GM23338 (cell line): ENCODE measurements around the gene ZFHX3.

Experiments used
- CREB1 ChIP-seq: fragments of 250-450 bp; sonication (Bioruptor Pico); IDR thresholded peaks from 2 replicates; pipeline ENCODE4 v1.5.0; 2020; ENCODE audit warnings: low read depth, mild to moderate bottlenecking, moderate library complexity
- ETS1 ChIP-seq: IDR thresholded peaks from 2 replicates; pipeline ENCODE4 v1.6.1; 2016; ENCODE audit warnings: antibody characterized with exemption
- EZH2 ChIP-seq: fragments of 200-600 bp; sonication (generic); IDR thresholded peaks from one replicate; pipeline ENCODE4 v1.8.0; 2017; ENCODE audit warnings: antibody characterized with exemption, mild to moderate bottlenecking, low read depth; ENCODE audit not compliant: unreplicated experiment
- EZH2phosphoT487 ChIP-seq: fragments of 200-600 bp; sonication (generic); IDR thresholded peaks from one replicate; pipeline ENCODE4 v1.8.1; 2018; ENCODE audit warnings: antibody characterized with exemption; ENCODE audit not compliant: unreplicated experiment
- JUNB ChIP-seq: IDR thresholded peaks from one replicate; pipeline ENCODE4 v1.6.1; 2016; ENCODE audit warnings: antibody characterized with exemption; ENCODE audit not compliant: unreplicated experiment
- NANOG ChIP-seq: IDR thresholded peaks from 2 replicates; pipeline ENCODE4 v1.6.1; 2016; ENCODE audit warnings: antibody characterized with exemption, borderline replicate concordance
- POLR2AphosphoS5 ChIP-seq: IDR thresholded peaks from 2 replicates; pipeline ENCODE4 v1.6.1; 2016; ENCODE audit warnings: antibody characterized with exemption, low read depth
- STAT1 ChIP-seq: IDR thresholded peaks from one replicate; pipeline ENCODE4 v1.6.1; 2016; ENCODE audit warnings: antibody characterized with exemption; ENCODE audit not compliant: unreplicated experiment
- ZNF114 ChIP-seq: fragments of 250-450 bp; sonication (Bioruptor Pico); IDR thresholded peaks from 2 replicates; pipeline ENCODE4 v1.5.0; 2020; ENCODE audit warnings: mild to moderate bottlenecking, moderate library complexity
- ZNF331 ChIP-seq: fragments of 250-450 bp; sonication (Bioruptor Pico); IDR thresholded peaks from 2 replicates; pipeline ENCODE4 v1.5.0; 2020; ENCODE audit warnings: low read depth, mild to moderate bottlenecking, moderate library complexity
- TF ChIP-seq, protein P1 (sequence below), 2 experiments: fragments of 200-600 bp in 1 of 2; sonication (generic) in 1 of 2; conservative IDR thresholded peaks; 2 replicates each; pipeline versions ENCODE4 v1.5.1 to v1.6.1; 2016 to 2017; ENCODE audit warnings: antibody characterized with exemption in 2 of 2, low read depth in 2 of 2, mild to moderate bottlenecking in 2 of 2, moderate library complexity in 1 of 2
- TF ChIP-seq, protein P2 (sequence below): IDR thresholded peaks from one replicate; pipeline ENCODE4 v1.6.1; 2018; ENCODE audit warnings: antibody characterized with exemption; ENCODE audit not compliant: unreplicated experiment

DNA sequence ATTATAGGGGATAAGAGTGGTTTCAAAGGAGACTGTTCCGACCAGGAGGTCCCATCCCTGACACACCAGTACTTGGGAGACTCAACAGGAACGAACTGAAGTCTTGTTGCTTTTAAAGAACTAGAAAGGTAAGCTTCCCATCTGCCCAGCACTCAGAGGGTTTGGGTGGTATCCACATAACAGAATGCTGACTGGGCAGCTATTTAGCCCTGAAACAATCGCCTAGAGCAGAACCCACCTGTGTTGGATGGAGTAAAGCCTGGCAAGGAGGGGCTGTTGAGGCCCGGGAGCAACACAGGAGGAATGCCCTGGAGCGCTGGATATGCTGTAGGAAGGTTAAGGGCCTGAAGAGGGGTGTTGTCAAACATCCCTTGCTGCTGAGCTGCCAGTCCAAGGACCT lies 254.9 kb downstream of the ZFHX3 start:
- TF ChIP-seq JUNB = no peak
- TF ChIP-seq, protein P1, sequence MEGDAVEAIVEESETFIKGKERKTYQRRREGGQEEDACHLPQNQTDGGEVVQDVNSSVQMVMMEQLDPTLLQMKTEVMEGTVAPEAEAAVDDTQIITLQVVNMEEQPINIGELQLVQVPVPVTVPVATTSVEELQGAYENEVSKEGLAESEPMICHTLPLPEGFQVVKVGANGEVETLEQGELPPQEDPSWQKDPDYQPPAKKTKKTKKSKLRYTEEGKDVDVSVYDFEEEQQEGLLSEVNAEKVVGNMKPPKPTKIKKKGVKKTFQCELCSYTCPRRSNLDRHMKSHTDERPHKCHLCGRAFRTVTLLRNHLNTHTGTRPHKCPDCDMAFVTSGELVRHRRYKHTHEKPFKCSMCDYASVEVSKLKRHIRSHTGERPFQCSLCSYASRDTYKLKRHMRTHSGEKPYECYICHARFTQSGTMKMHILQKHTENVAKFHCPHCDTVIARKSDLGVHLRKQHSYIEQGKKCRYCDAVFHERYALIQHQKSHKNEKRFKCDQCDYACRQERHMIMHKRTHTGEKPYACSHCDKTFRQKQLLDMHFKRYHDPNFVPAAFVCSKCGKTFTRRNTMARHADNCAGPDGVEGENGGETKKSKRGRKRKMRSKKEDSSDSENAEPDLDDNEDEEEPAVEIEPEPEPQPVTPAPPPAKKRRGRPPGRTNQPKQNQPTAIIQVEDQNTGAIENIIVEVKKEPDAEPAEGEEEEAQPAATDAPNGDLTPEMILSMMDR (conservative IDR thresholded peaks at IDR 0.05; ENCODE audit: low read depth in 2 of 2) = no peak
- TF ChIP-seq EZH2 = no peak
- TF ChIP-seq, protein P2, sequence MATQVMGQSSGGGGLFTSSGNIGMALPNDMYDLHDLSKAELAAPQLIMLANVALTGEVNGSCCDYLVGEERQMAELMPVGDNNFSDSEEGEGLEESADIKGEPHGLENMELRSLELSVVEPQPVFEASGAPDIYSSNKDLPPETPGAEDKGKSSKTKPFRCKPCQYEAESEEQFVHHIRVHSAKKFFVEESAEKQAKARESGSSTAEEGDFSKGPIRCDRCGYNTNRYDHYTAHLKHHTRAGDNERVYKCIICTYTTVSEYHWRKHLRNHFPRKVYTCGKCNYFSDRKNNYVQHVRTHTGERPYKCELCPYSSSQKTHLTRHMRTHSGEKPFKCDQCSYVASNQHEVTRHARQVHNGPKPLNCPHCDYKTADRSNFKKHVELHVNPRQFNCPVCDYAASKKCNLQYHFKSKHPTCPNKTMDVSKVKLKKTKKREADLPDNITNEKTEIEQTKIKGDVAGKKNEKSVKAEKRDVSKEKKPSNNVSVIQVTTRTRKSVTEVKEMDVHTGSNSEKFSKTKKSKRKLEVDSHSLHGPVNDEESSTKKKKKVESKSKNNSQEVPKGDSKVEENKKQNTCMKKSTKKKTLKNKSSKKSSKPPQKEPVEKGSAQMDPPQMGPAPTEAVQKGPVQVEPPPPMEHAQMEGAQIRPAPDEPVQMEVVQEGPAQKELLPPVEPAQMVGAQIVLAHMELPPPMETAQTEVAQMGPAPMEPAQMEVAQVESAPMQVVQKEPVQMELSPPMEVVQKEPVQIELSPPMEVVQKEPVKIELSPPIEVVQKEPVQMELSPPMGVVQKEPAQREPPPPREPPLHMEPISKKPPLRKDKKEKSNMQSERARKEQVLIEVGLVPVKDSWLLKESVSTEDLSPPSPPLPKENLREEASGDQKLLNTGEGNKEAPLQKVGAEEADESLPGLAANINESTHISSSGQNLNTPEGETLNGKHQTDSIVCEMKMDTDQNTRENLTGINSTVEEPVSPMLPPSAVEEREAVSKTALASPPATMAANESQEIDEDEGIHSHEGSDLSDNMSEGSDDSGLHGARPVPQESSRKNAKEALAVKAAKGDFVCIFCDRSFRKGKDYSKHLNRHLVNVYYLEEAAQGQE = no peak
- no peak for TF ChIP-seq STAT1
- no peak for TF ChIP-seq CREB1 (CRISPR knock-in tag)
- TF ChIP-seq POLR2AphosphoS5 = no peak
- TF ChIP-seq ZNF114 (CRISPR knock-in tag) = no peak
- no peak for TF ChIP-seq ETS1
- TF ChIP-seq EZH2phosphoT487 = no peak
- TF ChIP-seq NANOG = no peak
- TF ChIP-seq ZNF331 = no peak
